Activated naive CD4-positive, alpha-beta T cell (primary cell): ENCODE measurements around the gene TMEM132D.

Experiments
- DNase-seq, 4 experiments: peaks; one replicate each; lab custom pipeline; 2025; lab: John Stamatoyannopoulos, UW

The TMEM132D gene

DNA sequence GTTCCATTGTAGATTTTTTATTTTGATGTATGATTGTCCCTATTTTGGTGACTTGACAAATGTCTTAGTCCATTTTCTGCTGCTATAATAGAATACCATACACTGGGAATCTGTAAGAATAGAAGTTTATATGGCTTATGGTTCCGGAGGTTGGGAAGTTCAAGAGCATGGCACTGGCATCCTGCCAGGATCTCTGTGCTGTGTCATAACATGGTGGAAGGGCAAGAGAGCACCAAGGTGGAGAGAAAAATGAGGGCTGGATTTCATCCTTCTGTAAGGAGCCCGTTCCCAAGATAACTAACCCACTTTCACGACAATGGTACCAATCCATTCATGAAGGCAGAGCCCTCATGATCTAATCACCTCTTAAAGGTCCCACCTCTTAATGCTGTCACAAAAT lies 176.7 kb downstream of the TMEM132D start:
- DNase-seq, result no peak

DNA sequence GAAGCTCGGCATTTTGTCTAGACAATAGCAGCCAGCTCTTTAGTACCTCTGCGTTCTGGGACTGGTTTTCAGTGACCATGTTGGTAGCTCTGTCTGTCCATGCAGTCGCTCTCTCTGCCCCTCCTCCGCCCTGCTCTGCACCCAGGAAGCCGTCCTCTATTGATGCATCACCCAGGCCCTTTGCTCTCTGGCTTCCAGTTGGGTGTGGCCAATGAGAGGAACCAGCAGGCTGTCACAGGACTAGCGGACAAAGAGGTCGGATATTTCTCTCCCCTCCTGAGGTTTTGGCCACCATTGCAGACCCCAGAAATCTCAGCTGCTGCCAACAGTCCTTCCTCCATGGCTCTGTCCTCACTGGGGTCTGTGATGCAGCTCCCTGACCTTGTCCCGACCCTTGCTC lies 180.6 kb downstream of the TMEM132D start:
- no peak for DNase-seq

GRCh38 chr12:129720618-129721017 lies 183.2 kb downstream of the TMEM132D start:
- no peak for DNase-seq

- DNase-seq, result no peak
These were observed 184.4 kb downstream of the TMEM132D start for GRCh38 chr12:129719416-129719815.

GRCh38 chr12:129717438-129717837 lies 186.4 kb downstream of the TMEM132D start:
- DNase-seq, result no peak

GRCh38 chr12:129716825-129717224 lies 187.0 kb downstream of the TMEM132D start:
- DNase-seq, result no peak

- no peak for DNase-seq
These were observed 197.1 kb downstream of the TMEM132D start for GRCh38 chr12:129706716-129707115.

DNA sequence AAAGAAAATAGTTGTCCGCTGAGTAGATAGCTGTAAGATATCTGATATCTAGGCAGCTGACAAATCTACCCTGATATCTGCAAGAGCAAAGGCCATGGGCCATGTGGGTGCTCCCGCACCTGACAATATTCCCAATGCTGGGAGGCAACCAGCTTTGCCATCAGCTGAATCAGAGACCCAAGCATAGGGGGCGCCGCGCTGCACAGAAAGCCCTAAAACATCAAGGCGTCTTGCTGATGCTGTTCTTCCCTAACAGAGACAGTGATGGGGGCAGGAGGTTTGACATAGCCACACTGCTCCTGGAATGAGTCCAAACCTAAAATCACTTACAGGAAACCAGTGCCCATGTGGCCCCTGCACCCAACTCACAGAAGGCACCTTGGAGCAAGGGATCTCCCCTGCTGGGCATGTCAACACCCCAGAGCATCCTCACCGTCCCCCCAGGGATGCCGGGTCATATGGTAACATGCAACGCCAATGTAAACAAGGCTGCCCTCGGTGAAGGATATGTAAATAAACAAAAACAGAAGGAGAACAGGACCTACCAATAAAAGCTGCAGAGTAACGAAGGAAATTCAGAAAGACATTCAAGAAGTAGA lies 199.5 kb downstream of the TMEM132D start:
- DNase-seq, result no peak

GRCh38 chr12:129701631-129702101 lies 202.2 kb downstream of the TMEM132D start:
- DNase-seq, result no peak

- DNase-seq, result no peak
These were observed 203.8 kb downstream of the TMEM132D start for GRCh38 chr12:129700036-129700435.

- DNase-seq, result no peak
These were observed 206.9 kb downstream of the TMEM132D start for GRCh38 chr12:129696926-129697325.

DNA sequence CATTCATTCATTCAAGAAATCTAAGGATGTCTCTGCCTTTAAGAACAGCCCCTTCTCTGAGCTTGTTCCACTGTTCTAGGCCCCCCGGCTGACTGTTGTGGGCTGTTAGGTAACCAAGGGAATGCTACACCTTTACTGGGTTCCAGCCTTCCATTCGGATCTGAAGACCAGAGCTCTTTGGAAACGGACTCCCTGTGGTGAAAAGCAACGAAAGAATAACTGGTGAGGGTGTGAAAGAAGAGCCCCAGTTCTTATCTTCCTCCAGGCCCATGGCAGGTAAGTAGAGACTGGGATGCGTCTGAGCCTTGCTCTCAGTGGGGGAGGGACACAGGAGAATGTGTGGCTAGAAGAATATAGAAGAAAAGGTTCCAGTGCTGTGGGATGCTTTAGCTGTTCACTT lies 207.4 kb downstream of the TMEM132D start:
- DNase-seq, result no peak

DNA sequence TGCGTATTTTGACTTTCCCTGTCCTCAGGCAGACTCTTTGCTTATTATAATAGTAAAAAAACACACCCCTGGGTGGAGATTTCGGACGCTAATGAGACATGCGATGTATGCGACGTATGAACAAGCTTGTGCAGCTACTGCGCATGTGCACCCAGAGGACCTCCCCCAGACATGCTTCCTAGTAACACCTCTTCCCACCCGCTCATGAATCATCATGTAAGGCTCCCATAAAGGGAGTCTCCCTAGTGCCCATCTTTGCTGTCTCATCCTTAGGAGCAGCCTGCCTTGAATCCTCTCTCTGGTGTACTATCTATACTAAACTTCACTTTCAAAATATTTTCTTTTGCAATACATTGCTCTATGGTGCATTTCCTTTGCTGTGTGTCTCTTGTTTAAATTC lies 210.1 kb downstream of the TMEM132D start:
- DNase-seq, result no peak

DNA sequence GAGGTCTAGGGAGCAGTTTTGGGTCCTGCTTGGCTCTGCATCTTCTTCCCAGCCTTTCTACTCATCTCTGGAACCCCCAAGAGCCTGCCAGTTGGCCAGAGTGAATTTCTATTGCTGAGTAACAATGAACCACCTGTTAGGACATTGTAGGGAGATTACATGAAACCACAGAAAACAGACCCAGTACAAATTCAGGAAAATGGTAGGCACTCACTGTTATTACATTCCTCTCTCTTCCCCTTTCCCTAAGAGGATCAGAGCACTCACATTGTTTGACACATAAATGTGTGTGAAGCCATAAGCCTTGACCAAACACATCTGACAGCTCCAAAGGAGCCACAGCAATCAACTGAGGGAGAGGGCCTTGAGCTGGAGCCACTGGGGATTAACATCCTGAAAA lies 216.1 kb downstream of the TMEM132D start:
- no peak for DNase-seq

GRCh38 chr12:129681830-129682229 lies 222.0 kb downstream of the TMEM132D start:
- no peak for DNase-seq

DNA sequence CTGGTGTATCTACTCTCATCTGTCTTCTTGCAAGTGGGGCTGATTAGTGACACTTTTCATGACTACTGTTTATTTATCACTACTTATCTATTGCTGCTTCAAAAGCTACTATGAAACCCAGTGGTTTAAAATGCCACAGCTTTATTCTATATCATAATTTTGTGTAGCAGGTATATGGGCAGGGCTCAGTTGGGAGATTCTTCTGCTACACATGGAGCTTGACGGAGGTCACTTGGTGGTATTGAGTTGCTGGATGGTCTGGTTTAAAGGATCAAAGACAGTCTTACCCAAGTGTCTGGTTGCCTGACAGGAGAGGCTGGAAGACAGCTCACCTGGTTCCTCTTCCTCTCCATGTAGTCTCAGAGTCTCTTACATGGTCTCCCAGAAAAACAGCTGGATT lies 222.7 kb downstream of the TMEM132D start:
- DNase-seq, result no peak

DNA sequence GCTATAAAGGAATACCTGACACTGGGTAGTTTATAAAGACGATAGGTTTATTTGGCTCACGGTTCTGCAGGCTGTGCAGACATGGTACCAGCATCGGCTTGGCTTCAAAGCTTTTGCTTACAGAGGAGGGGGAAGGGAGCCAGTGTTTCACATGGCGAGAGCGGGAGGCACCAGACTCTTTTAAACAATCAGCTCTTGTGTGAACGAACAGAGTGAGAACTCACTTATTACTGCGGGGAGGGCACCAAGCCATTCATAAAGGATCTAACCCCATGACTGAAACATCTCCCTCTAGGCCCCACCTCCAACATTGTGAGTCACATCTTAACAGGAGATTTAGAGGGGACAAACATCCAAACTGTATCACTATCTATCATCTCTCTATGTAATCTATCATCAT lies 227.4 kb downstream of the TMEM132D start:
- no peak for DNase-seq

GRCh38 chr12:129675947-129676346 lies 227.9 kb downstream of the TMEM132D start:
- no peak for DNase-seq

DNA sequence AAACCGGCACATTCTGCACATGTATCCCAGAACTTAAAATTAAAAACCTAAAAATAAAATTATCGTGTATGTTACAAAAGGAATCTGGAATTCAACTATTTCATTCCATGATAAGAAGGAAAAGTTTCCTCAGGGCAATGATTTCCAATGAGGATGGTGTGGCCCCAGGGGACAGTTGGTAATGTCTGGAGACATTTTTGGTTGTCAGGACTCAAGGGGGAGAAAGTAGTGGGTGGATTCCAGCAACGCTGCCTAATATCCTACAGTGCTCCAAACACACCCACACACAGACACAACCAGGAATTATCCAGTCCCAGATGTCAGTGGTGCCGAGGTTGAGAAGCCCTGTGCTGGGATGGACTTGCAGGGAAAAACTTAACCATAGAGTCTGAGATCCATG lies 228.3 kb downstream of the TMEM132D start:
- DNase-seq, result no peak

DNA sequence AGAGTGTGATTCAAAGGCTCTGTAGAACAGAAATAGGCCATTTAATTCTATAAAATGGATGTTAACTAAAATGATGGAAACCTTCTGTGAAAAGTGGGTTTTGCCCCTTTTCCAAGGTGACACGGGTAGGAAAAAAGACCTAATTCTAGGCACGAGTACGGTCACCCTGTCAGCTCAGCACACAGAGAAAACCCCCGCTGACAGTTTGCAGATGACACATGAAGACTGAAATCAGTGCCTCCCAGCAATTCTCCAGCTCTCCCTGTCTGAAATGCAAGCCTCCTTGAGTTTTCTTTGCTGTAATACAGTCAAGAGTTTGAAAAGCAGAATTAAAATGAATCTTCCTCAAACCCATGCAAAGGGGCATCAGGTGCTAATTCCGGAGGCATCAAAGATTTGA lies 230.0 kb downstream of the TMEM132D start:
- no peak for DNase-seq

DNA sequence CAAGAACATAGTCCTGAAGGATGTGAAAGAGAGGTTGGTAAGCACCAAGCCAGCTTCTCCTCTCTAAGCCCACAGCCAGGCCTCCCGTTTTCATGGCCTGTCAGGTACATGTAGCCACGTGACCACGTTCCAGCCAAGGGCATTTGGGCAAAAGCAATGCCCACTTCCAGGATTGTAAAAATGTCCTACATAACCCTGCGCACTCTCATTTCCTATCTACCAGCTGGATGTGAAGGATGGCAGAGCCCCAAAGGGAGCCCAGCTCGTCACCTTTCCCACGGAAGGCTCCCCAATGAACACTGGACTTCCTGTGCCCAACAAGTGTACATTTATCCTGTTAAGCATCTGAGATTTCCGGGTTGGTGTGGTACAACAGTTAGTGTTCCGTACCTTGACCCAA lies 231.7 kb downstream of the TMEM132D start:
- DNase-seq, result no peak

DNA sequence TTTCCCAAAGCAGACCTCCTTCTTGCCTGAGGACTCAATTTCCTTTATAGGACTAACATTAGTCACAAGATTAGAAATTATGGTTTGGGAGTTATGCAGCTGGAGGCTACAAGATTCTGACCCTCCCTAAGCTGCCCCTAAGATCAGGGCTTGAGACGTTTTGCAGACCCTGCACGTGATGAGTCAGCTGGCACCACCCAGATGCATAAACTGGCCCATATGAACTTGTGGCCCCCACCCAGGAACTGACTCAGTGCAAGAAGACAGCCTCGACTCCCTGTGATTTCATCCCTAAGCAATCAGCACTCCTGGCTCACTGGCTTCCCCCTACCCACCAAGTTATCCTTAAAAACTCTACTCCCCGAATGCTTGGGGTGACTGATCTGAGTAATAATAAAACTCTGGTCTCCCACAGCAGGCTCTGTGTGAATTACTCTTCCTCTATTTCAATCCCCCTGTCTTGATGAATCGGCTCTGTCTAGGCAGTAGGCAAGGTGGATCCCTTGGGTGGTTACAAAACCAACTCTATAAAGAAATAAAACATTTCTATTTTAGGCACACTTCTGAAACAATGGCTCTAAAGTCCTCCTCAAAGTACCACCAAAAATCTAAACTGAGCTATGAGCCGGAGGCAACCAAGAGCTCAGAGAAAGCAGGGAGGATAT lies 233.4 kb downstream of the TMEM132D start:
- DNase-seq, result no peak

- DNase-seq, result no peak
These were observed 238.4 kb downstream of the TMEM132D start for GRCh38 chr12:129665414-129665813.

- no peak for DNase-seq
These were observed 241.6 kb downstream of the TMEM132D start for GRCh38 chr12:129662234-129662633.
